Activated gamma-delta T cell (primary cell): ENCODE measurements around the gene LNPK.
"Not testable (repeated sequence)": the region's sequence is repeated elsewhere in the genome, so short reads cannot be mapped to it uniquely, and the experiment has no call there.

Experiments used
- DNase-seq: peaks from one replicate; lab custom pipeline; 2025; lab: John Stamatoyannopoulos, UW
- total RNA-seq, 2 donors: gene quantifications; one replicate each; lab custom pipeline; 2026; lab: John Stamatoyannopoulos, UW

LNPK gene, protein sequence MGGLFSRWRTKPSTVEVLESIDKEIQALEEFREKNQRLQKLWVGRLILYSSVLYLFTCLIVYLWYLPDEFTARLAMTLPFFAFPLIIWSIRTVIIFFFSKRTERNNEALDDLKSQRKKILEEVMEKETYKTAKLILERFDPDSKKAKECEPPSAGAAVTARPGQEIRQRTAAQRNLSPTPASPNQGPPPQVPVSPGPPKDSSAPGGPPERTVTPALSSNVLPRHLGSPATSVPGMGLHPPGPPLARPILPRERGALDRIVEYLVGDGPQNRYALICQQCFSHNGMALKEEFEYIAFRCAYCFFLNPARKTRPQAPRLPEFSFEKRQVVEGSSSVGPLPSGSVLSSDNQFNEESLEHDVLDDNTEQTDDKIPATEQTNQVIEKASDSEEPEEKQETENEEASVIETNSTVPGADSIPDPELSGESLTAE
- total RNA-seq, result 46.8 to 48.9 reads per million in 2 donors

DNA sequence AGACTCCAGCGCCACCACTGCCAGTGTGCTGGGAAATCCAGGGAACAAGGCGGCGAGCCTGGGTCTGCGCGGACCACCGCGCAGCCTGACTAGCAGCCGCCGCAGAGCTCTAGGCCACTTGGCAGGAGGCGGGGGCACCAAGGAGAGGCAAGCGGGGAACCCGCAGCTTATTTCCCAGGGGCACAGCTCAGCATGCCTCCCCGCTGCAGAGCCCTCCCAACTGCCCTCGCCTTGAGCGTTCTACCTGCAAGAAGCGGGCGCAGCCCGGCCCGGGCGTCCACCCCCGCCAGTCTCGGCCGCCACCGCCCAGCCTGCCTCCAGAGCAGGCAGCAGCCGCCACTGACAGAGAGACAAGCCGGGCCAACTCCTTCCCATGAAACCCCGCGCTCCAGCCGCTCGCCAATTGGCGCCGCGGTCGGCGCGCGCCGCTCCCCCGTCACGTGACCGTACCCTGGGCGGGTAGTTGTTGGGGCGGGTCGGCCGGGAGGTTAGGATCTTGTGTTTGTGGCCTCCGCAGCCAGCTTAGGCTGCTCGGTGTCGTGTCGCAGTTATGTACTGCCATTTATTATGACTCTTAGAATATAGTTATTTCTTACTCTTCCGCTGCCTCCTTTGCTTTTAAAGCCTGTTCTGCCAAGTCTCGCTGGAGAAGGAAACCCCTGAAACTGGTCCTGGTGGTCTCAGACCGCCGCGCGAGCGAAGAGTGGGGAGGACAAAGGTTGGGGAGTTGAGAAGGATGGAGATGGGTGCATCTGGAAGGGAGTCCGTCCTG, at the start of gene LNPK:
Gene LNPK (minus strand): TSS at position 352 of the 772 bp plus-strand sequence. CDS start 6,683 bp downstream, outside the sequence.
- DNase-seq, result peak; percentile 88

- DNase-seq, result no peak
Measured at GRCh38 chr2:176039375-176039774, 37.3 kb upstream of the LNPK start.

GRCh38 chr2:176038694-176039093, 36.6 kb upstream of the LNPK start:
- no peak for DNase-seq

DNA sequence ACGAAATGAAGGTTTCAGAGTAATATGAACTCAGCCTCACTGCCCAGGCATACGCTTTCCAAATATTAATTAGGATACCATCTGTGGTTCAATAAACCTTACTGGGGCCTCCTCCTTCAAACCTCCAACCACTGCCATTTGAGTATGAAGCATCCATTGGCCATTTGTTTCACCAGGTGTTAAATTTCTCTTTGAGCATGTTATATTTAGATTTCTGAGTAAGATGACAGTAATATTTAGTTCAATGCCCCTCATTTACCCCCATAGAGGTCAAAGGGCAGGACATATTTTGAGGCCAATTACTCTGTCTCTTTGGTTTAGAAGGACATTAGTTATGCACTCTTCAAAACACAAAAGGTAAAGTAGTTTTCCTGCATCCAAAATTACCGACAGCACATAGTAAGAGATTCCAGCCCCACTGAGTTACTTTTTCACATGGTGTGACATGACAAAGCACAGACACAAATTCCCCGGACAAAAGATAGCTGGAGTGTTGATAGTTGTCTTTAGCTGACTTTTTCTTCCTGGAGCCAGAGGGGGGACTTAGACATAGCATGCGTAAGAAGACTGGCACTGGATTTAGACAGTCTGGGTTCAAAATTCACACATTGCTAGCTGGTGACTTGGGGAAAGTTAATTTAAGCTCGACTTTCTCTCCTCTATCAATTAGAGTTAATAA, 33.1 kb upstream of the LNPK start:
- DNase-seq, result no peak

DNA sequence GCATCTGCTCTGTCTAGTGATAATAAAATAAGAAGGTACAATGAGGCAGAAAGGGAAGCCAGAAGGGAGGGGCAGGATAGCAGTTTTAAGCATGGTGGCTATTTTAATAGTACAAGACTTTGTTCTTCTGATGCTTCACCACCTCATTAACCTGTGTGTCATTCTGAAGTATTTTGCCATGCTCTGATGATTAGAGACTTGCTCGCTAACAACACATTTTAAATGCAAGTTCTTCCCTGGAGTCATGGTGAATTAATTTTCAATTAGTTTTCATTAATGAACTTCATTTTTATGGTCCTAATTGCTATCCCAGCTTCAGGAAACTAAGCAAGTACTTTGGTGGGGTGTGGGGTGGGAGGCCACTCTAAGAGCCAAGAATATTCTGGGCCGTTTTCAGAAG, 25.7 kb upstream of the LNPK start:
- DNase-seq, result no peak

DNA sequence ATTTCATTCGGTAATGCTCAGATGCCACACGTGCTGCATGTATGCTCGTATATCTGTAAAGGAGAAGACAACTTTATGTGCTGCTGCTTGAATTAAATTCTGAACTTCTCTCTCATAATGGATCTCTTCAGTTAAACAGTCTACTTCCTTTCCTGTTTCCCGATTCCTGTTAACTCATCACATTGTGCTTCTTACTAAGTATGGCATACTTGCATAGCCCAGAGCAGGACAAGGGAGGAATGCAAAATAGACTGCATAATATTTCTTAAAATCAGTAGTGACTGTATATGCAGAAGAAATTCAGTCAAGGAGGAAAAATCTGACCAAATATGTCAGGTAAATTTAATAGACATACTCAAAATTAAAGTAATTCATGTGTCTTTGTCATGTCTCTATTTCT, 23.9 kb upstream of the LNPK start:
- no peak for DNase-seq

GRCh38 chr2:176024083-176024482, 22.0 kb upstream of the LNPK start:
- no peak for DNase-seq

GRCh38 chr2:176022048-176022447, 20.0 kb upstream of the LNPK start:
- DNase-seq, result no peak

DNA sequence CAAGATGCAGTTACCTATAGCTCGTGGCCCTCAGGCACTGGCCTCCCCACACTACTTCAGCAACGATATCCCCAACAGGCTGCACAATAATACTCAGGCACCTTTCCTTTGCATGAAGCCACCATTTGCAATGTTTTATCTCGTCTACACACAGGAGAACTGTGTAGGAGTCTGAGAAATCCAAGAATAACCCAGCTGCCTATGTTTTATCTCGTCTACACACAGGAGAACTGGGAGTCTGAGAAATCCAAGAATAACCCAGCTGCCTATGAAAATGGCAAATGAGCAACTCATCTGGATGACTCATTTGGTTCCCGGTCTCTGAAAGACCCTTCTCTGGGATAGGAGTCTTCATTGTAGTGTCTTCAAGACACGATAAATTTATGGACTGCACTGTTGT, 18.3 kb upstream of the LNPK start:
- no peak for DNase-seq

DNA sequence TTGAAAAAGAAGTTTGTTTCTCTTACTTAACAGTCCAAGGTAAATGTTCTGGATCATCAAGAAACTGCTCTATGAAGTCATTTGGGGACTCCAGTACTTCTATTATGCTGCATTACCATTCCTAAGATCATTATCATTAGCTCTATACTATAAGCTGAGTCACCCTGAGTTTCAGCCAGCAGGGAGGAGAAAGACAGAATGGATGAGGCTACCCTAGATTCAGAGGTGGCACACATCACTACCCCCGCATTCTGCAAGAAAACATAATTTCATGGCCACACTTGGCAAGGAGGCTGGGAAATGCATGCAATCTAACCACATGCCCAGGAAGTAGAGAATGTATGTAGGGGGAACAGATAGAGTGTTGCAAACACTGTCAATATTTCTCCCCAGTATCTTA, 16.6 kb upstream of the LNPK start:
- no peak for DNase-seq

GRCh38 chr2:176009445-176009844, 7.4 kb upstream of the LNPK start:
- DNase-seq, result no peak

- no peak for DNase-seq
Measured at GRCh38 chr2:176004934-176005333, 2.9 kb upstream of the LNPK start.

GRCh38 chr2:176003958-176004357, 1.9 kb upstream of the LNPK start:
- DNase-seq, result no peak

DNA sequence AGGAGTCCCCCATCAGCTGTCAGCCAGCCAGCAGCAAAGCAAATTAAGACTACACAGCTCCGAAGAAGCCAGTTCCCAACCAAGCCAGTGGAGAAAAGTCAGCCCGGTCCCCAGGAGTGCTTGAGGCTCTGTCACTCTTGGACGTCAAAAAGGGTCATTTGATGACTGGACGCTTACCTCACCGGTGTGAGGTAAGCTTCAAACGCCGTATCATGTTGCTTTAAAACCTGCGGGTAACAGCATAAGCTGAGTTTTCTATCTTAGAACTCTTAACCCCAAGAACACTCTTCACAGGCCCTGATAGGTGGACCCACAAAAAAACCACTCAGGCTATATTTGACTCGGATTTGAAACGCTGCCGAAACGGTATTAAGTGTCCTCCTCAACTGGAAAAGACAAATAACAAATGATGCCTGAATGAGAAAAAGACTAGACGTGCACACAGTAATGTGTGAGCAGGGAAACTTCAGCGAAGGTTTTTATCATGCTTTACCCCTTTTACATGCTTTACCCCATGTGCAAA, 682 bp upstream of the LNPK start:
- DNase-seq, result no peak

GRCh38 chr2:176001281-176001915, 669 bp downstream of the LNPK start:
- DNase-seq, result no peak

- DNase-seq, result no peak
Measured at GRCh38 chr2:175999283-175999819, 2.7 kb downstream of the LNPK start.

GRCh38 chr2:175990099-175990498, 12.0 kb downstream of the LNPK start:
- no peak for DNase-seq

DNA sequence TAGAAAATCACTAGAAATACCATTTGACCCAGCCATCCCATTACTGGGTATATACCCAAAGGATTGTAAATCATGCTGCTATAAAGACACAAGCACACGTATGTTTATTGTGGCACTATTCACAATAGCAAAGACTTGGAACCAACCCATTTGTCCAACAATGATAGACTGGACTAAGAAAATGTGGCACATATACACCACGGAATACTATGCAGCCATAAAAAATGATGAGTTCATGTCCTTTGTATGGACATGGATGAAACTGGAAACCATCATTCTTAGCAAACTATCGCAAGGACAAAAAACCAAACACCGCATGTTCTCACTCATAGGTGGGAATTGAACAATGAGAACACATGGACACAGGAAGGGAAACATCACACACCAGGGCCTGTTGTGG, 14.9 kb downstream of the LNPK start:
- not testable (repeated sequence) for DNase-seq

- no peak for DNase-seq
Measured at GRCh38 chr2:175984846-175985245, 17.2 kb downstream of the LNPK start.

GRCh38 chr2:175981551-175981950, 20.5 kb downstream of the LNPK start:
- no peak for DNase-seq

- no peak for DNase-seq
Measured at GRCh38 chr2:175976391-175977157, 25.5 kb downstream of the LNPK start.
